K562 (cell line): ENCODE results near the gene LRRC27.

Experiments used
- EZH2 ChIP-seq: IDR thresholded peaks from 2 replicates; pipeline ENCODE4 v1.6.1; 2012; ENCODE audit warnings: low read depth, mild to moderate bottlenecking, inconsistent platforms, low read length, borderline replicate concordance
- L3MBTL2 ChIP-seq: fragments of 450-650 bp; IDR thresholded peaks from 2 replicates; pipeline ENCODE4 v1.6.1; 2016; ENCODE audit warnings: mild to moderate bottlenecking, moderate library complexity
- MAX ChIP-seq: sonication (generic); formaldehyde crosslinking; IDR thresholded peaks from 2 replicates; pipeline ENCODE4 v1.9.0; 2022; ENCODE audit warnings: mild to moderate bottlenecking, missing genetic modification reagents
- NR3C1 ChIP-seq: sonication (generic); formaldehyde crosslinking; IDR thresholded peaks from 2 replicates; pipeline ENCODE4 v1.8.1; 2022; ENCODE audit warnings: missing genetic modification reagents
- ZBTB43 ChIP-seq: sonication (generic); formaldehyde crosslinking; IDR thresholded peaks from 2 replicates; pipeline ENCODE4 v1.8.0; 2023; ENCODE audit warnings: mild to moderate bottlenecking, missing genetic modification reagents
- ZNF239 ChIP-seq: fragments of 250-450 bp; sonication (Bioruptor Pico); IDR thresholded peaks from 2 replicates; pipeline ENCODE4 v1.4.0; 2020; ENCODE audit warnings: mild to moderate bottlenecking
- ZNF318 ChIP-seq, 2 experiments: fragments of 450-650 bp; IDR thresholded peaks; 2 replicates each; pipeline ENCODE4 v1.6.1; 2016; ENCODE audit warnings: mild to moderate bottlenecking in 2 of 2, borderline replicate concordance in 1 of 2, low read depth in 1 of 2, moderate library complexity in 1 of 2
- TF ChIP-seq, protein P1 (sequence below): sonication (generic); formaldehyde crosslinking; IDR thresholded peaks from 2 replicates; pipeline ENCODE4 v1.5.0; 2020; ENCODE audit warnings: missing genetic modification reagents

DNA sequence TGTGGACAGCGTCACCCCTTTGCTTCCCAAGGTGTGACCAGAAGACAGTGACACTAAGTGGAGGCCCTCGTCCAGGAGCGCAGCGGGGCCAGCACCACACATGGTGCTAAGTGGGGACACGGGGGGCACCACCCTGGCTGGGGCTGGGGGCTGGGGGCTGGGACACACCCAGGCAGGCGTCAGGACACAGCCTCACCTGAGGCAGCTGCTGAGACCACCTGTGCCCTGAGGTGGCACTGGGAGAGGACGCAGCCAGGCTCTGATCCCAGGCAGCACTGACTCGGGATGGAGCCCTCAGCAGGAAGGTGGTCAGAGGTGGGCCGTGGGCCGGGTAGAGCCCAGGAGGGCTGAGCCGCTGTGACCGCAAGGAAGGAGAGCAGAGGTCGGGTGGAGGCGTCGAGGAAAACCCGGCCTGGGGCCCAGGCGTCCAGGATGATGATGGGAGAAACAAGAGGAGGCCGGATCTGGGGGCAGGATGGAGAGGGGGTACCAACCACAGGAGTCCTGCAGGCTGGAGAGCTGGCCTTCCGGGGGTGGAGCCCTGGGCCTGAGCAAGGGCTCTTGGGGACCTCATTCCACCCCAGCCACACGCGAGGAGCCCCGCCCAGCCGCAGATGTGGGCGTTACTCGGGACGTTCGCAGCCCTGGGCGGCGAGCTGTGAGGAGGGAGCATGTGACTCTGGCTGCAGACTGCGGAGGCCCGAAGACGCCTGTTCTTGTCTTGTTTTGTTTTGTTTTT, 22.5 kb downstream of the LRRC27 start:
- TF ChIP-seq MAX (no peak), ZBTB43 (CRISPR knock-in tag) (no peak), NR3C1 (no peak), ZNF239 (CRISPR knock-in tag) (no peak), ZNF318 (IDR thresholded peaks at IDR 0.05; ENCODE audit: borderline replicate concordance in 1 of 2, low read depth in 1 of 2) (no peak), L3MBTL2 (peak; percentile 98), EZH2 (no peak)
- TF ChIP-seq, protein P1, sequence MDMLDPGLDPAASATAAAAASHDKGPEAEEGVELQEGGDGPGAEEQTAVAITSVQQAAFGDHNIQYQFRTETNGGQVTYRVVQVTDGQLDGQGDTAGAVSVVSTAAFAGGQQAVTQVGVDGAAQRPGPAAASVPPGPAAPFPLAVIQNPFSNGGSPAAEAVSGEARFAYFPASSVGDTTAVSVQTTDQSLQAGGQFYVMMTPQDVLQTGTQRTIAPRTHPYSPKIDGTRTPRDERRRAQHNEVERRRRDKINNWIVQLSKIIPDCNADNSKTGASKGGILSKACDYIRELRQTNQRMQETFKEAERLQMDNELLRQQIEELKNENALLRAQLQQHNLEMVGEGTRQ (CRISPR knock-in tag): peak; percentile 45
